Fibroblast of pulmonary artery (primary cell): ENCODE measurements around the gene MRPL28.

Experiments
- DNase-seq: peaks from one replicate; pipeline ENCODE4 v3.0.0-alpha.2; 2010; ENCODE audit warnings: low read depth
- H3K4me3 ChIP-seq: replicated peaks from 2 replicates; pipeline ENCODE4 v1.5.1; 2011; ENCODE audit warnings: low read depth, mild to moderate bottlenecking, control low read depth, low read length, moderate library complexity
- TF ChIP-seq, protein P1 (sequence below): IDR thresholded peaks from 2 replicates; pipeline ENCODE4 v1.5.1; 2011; ENCODE audit warnings: mild to moderate bottlenecking, control low read depth, low read length, inconsistent platforms; ENCODE audit errors: missing control alignments

MRPL28 gene

GRCh38 chr16:373020-373598 lies 2.8 kb upstream of the MRPL28 start:
- TF ChIP-seq, protein P1, sequence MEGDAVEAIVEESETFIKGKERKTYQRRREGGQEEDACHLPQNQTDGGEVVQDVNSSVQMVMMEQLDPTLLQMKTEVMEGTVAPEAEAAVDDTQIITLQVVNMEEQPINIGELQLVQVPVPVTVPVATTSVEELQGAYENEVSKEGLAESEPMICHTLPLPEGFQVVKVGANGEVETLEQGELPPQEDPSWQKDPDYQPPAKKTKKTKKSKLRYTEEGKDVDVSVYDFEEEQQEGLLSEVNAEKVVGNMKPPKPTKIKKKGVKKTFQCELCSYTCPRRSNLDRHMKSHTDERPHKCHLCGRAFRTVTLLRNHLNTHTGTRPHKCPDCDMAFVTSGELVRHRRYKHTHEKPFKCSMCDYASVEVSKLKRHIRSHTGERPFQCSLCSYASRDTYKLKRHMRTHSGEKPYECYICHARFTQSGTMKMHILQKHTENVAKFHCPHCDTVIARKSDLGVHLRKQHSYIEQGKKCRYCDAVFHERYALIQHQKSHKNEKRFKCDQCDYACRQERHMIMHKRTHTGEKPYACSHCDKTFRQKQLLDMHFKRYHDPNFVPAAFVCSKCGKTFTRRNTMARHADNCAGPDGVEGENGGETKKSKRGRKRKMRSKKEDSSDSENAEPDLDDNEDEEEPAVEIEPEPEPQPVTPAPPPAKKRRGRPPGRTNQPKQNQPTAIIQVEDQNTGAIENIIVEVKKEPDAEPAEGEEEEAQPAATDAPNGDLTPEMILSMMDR: no peak
- no peak overlapping the region for H3K4me3 ChIP-seq
- DNase-seq: no peak

- DNase-seq: no peak
- TF ChIP-seq, protein P1: no peak
- no peak overlapping the region for H3K4me3 ChIP-seq
Measured at GRCh38 chr16:372302-372983, 2.1 kb upstream of the MRPL28 start.

- DNase-seq: no peak
- TF ChIP-seq, protein P1: no peak
- no peak overlapping the region for H3K4me3 ChIP-seq
Measured at GRCh38 chr16:371515-372301, 1.4 kb upstream of the MRPL28 start.

DNA sequence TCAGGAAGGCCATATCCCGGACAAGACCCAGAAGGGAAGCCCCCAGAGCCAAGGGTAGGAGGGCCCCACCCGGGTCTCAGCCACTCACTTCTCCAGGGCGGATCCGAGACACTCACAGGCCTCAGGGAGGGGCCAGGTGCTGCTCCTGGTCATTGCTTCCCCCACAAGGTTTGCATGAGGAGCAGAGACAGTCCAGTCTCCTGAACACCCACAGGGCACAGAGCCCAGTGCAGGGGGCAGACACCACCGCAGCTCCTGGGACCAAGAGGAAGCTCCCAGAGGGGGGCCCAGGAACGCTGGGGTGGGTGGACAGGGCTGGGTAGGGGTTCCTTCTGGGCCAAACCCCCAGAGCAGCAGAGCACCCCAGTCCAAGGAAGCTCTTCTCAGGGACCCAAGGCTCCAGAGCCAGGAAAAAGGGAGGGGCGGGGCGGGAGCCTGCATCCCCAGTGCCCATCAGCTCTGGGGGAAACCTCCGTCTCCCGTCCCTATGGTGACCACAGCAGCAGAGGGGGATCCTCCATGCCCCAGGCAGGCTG lies 709 bp upstream of the MRPL28 start:
- H3K4me3 ChIP-seq: peak overlapping the region; percentile 47
- no peak for DNase-seq
- TF ChIP-seq, protein P1: no peak

GRCh38 chr16:369866-370436 lies 387 bp downstream of the MRPL28 start:
- TF ChIP-seq, protein P1: no peak
- peak overlapping the region; percentile 47 for H3K4me3 ChIP-seq
- no peak for DNase-seq

GRCh38 chr16:369275-369865 lies 968 bp downstream of the MRPL28 start:
- no peak for DNase-seq
- peak overlapping the region; percentile 47 for H3K4me3 ChIP-seq

More at GRCh38 chr16:369275-369865, 968 bp downstream of the MRPL28 start:
- TF ChIP-seq, protein P1: no peak
